ENCODE data around the gene FANCM.

The FANCM gene

GRCh38 chr14:45249856-45250575 is 114.3 kb downstream of the FANCM start:
- no peak overlapping the region for H3K4me3 ChIP-seq (ENCODE audit: low read length)
- DNase-seq (ENCODE audit: low read depth), result peak; percentile 21
- no peak for TF ChIP-seq CTCF (IDR thresholded peaks at IDR 0.05; ENCODE audit: insufficient read depth, low read depth, low read length, missing control alignments)
